Mesenteric fat pad (tissue), 1 donor: ENCODE measurements around the gene SEL1L. TPM values are rescaled to one million over a fixed set of nuclear protein-coding genes. Genes with fewer than 3 reads are reported as not detected.
"Not testable (repeated sequence)": the region's sequence is repeated elsewhere in the genome, so short reads cannot be mapped to it uniquely, and the experiment has no call there.

Source experiments
- DNase-seq: peaks from one replicate; pipeline ENCODE4 v3.0.0-alpha.2; 2020; ENCODE audit warnings: low spot score
- total RNA-seq: library from RNA; stranded (reverse); fragmentation: NEBNext Ultra II Directional; extraction: Animal tissue kit (Norgen Biotek cat#: 25700); gene quantifications from one replicate; pipeline ENCODE4 v1.2.1, GENCODE V29; 2021
- donor health status: DM: yes; HTN: yes; CAD: no.

SEL1L gene
- total RNA-seq, 1 donor from 2014 or later, result 114 TPM

DNA sequence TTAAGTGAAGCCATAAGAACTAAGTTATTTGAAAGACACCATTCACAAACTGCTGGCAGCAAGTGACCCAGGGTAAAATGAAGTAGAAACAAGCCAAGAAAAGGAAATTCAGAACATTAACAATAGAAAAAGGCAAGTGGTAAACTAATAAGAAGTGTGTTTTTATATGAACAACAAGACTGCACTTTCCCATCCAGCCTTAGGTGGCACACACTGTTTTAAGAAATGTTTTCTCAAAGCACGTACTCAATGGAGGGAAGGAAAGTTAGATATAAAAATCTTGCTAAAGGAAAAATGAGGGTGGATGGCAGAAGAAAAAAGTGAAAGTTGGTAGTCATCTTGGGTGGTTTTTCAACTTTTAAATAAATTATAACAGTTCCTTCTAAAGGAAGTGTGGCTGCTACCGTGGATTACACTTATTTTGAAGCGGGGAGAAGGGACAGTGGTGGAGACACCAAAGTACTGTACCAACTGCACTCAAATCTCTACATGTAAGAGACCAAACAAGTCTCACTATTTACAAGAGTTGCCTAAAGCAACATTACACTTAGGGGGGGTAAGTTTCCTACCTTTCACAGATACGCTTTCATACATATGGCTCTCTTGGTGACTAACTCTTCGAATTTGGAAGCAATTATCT lies 58.8 kb downstream of the SEL1L start:
- DNase-seq, result no peak

GRCh38 chr14:81474148-81474492 lies 59.5 kb downstream of the SEL1L start:
- DNase-seq, result no peak

DNA sequence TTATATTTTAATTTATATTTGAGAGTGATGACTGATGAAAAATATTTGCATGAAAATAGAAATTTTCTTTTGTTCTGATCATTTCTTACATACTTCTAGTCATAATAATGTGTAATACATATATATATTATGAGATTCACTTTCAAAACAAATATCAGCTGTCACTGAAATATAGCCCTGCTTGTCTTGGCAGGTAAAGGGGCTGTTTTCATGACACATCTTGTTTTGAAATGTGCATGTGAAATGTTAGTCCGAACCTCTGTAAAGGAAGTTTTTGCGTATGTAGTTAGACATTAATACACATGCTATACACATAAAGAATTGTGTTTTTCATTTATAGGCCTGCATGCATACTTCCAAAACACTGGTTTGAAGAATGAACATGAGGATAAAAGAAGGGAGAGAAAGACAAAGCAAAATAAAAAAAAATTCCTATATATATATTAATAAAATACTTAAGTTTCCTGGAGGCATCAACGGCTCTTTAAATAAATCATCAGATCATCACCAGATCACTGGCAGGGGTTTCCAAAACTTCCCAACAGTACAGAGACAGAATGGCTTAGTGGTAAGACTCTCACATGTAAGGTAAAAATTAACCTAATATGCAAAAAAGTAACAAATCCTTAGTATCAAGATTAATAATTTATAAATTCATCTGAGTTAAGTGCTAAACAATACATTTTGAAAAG lies 60.1 kb downstream of the SEL1L start:
- no peak for DNase-seq

GRCh38 chr14:81472096-81472800 lies 61.4 kb downstream of the SEL1L start:
- no peak for DNase-seq

GRCh38 chr14:81471062-81471461 lies 62.6 kb downstream of the SEL1L start:
- no peak for DNase-seq

DNA sequence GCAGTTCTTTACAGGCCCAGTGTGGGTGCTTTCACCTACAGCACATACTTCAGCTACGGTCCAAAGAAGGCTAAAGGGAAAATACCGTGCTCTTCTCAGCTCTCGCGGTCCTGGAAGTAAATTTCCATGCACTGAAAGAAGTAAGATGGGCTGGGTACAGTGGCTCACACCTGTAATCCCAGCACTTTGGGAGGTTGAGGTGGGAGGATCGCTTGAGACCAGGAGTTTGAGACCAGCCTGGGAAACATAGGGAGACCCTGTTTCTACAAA lies 63.2 kb downstream of the SEL1L start:
- not testable (repeated sequence) for DNase-seq

DNA sequence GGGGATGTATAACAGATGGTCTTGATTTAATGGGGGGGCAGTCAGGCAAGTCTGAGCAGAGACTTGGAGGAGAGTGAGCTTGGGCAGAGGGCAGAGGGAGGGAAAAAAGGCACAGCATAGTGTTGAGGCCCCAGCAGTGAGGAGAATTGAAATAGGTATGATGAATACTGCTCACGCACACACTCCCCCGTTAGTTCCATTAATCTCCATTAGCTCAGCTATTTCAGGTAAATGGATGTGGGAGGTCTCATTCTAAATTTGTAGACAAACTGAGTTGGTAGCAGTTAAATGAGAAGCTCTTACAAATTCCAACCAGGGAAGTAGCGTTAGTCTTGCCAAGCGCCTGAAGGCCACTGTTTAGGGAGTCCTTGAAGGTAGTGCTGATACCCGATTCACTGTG lies 66.8 kb downstream of the SEL1L start:
- DNase-seq, result no peak

- no peak for DNase-seq
These were observed 68.0 kb downstream of the SEL1L start for GRCh38 chr14:81465507-81466228.

- not testable (repeated sequence) for DNase-seq
These were observed 68.7 kb downstream of the SEL1L start for GRCh38 chr14:81465003-81465392.

- DNase-seq, result no peak
These were observed 69.2 kb downstream of the SEL1L start for GRCh38 chr14:81464253-81465002.

DNA sequence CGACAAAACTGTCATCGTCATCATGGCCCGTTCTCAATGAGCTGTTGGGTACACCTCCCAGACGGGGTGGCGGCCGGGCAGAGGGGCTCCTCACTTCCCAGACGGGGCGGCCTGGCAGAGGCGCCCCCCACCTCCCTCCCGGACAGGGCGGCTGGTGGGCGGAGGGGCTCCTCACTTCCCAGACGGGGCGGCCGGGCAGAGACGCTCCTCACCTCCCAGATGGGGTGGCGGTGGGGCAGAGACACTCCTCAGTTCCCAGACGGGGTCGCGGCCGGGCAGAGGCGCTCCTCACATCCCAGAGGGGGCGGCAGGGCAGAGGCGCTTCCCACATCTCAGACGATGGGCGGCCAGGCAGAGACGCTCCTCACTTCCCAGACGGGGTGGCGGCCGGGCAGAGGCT lies 71.3 kb downstream of the SEL1L start:
- not testable (repeated sequence) for DNase-seq

GRCh38 chr14:81459912-81460311 lies 73.7 kb downstream of the SEL1L start:
- DNase-seq, result no peak

DNA sequence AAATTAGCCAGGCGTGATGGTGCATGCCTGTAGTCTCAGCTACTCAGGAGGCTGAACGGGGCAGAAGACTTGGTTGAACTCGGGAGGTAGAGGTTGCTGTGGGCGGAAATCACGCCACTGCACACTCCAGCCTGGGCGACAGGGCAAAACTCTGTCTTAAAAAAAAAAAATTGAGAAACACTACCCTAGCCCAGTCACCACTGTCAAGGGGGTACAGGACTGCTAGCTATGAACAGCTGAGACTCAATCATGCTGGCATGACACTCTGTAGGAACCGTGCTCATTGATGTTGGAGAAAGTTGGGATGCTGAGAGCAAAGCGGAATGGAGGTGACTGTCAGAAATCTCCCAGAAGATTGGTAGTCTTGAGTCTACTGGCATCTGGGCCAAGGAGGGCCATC lies 75.3 kb downstream of the SEL1L start:
- DNase-seq, result no peak

DNA sequence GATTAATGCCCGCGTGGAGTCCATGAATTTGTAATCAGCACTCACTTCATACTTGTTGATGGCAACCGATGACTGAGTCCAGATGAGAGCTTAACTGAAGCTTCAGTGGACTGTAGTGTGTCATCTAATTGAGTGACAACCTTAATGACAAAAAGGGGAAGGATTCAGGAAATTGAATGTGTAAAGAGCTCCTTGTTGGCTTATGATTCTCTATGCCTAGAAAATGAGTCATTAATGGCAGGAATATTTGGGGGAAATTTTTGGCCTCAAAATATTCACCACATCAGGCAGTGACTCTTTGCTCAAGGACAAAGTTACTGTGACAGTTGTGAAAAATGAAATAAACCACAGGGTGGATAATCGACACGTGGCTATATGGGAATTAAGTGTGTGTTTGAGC lies 78.3 kb downstream of the SEL1L start:
- DNase-seq, result no peak

- no peak for DNase-seq
These were observed 79.0 kb downstream of the SEL1L start for GRCh38 chr14:81454572-81455218.

- DNase-seq, result no peak
These were observed 80.4 kb downstream of the SEL1L start for GRCh38 chr14:81453166-81453766.

DNA sequence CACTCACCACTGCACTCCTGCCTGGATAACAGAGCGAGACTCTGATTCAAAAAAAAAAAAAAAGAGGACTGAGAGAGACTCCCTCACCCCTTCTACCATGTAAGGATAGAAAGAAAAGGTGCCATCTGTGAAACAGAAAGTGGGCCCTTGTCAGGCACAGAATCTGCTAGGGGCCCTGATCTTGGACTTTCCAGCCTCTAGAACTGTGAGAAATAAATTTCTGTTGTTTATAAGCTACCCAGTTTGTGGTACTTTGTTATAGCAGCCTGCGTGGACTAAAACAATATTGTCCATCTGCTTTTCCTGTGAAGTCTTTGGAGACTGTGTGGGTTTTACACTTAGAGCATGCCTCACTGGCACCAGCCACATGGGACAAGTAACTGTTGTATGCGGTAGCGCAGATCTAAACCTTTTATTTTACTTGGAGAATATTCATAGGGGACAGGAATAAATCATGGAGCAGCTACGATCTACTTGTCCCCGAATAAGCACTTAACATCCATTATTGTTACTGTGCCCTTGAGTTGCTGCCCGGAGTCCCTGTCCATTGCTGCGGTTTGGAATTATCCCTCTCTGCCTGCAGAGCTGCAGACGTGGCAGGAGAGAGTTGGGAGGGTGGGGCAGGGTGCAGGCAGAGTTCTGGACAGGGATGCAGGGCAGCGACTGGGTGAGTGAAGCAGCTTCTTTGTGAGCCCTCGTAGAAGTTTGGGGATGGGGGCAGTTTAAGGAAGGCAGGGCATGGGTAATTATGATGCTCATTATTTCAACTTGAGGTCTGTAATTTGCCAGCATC lies 81.1 kb downstream of the SEL1L start:
- no peak for DNase-seq

DNA sequence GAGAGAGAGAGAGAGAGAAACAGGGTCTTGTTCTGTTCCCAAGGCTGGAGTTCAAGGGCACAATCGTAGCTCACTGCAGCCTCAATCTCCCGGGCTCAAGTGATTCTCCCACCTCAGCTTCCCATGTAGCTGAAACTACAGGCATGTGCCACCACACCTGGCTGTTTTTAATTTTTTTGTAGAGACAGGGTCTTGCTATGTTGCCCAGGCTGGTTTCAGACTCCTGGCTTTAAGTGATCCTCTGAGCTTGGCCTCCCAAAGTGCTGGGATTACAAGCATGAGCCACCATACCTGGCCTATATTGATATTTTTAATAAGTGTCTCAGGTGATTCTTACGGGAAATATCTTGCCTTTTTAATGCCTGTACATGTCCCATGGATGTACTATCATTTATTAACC lies 82.7 kb downstream of the SEL1L start:
- DNase-seq, result no peak

DNA sequence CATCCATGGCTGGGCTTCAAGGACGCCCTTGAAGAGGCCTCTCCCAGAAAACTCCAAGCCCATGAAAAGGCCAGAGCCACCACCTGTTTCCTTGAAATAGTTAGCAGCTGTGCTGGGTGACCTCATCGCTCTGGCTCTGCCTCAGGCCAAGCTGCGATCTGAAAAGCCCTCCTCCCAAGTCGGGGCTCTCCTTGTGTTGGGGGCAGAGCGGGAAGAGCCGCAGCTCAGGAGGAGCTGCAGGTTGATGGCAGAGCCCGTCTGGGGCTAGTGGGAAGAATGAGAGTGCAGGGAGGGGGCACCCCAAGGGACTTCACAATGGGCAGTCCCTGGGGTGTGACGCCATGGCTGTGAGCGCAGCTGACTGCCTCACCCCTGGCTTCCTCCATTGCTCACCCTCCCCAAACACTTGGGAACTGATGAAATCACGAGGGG lies 83.5 kb downstream of the SEL1L start:
- DNase-seq, result no peak

DNA sequence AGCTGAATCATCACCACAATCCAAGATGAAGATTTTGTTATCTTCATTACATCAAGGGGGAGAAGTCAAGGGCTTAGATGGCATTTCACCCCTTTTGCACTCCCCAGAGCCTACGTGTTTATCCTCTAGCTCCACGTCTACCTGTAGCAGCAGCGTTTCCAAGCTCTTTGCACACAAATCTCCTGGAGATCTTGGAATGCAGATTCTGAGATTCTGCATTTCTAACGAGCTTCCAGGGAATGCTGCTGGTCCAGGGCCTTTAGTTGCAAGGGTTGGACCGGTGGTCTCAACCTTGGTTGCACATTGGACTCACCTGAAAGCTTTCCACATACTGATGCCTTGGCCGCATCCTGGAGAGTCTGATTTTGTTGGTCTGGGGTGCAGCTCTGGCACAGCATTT lies 84.1 kb downstream of the SEL1L start:
- DNase-seq, result no peak
